Lower leg skin (tissue), 4 donors: ENCODE measurements around the gene SOX5. TPM values are rescaled to one million over a fixed set of nuclear protein-coding genes. Genes with fewer than 3 reads are reported as not detected.

ENCODE experiments used
- DNase-seq, 2 donors: peaks; one replicate each; pipeline ENCODE4 v3.0.0-alpha.2; 2019; ENCODE audit warnings: low spot score in 2 of 2
- H3K4me3 ChIP-seq: fragments of 200-600 bp; sonication (generic); 2 replicates; pipeline ENCODE4 v1.5.1; 2017; ENCODE audit warnings: mild to moderate bottlenecking, low read depth; ENCODE audit not compliant: poor library complexity, severe bottlenecking
- CTCF ChIP-seq, 3 donors: fragments of 450-650 bp; IDR thresholded peaks; one replicate each; pipeline ENCODE4 v1.5.1; 2016; ENCODE audit warnings: antibody characterized with exemption in 3 of 3, mild to moderate bottlenecking in 3 of 3, moderate library complexity in 2 of 3
- POLR2A ChIP-seq, 2 donors: fragments of 450-650 bp; IDR thresholded peaks; one replicate each; pipeline ENCODE4 v1.6.1; 2016 to 2017; ENCODE audit warnings: antibody characterized with exemption in 2 of 2, mild to moderate bottlenecking in 1 of 2, moderate library complexity in 1 of 2
- WGBS, 2 donors: methylation state at CpG; one replicate each; pipeline ENCODE4 v1.1.5; 2018; 5-methylcytosine and 5-hydroxymethylcytosine counted together
- intact Hi-C: fragments of 100-400 bp; cut with DNase I; formaldehyde crosslinking; loops from one replicate; pipeline ENCODE4 v1.15.0; 2023; ENCODE audit warnings: low total_unique reads
- total RNA-seq, 4 donors: library from RNA; depleted of rRNA; stranded (reverse); fragments of >200 nt; gene quantifications; one replicate each; pipeline ENCODE4 v1.1.0, GENCODE V29; 2016

Gene SOX5
- total RNA-seq, 4 donors from 2014 or later: 23.7 to 59.7 (median 33.6) TPM

GRCh38 chr12:23504641-23505399, 444.6 kb downstream of the SOX5 start:
- no peak for DNase-seq
- TF ChIP-seq CTCF (IDR thresholded peaks at IDR 0.05) (no peak), POLR2A (IDR thresholded peaks at IDR 0.05) (no peak)
- 44 to 58% methylated on average over 4 of the region's 4 CpGs for WGBS, 2 donors
- intact Hi-C loops: no loop called here
- H3K4me3 ChIP-seq: no peak overlapping the region

GRCh38 chr12:23504043-23504442, 445.4 kb downstream of the SOX5 start:
- TF ChIP-seq CTCF (IDR thresholded peaks at IDR 0.05) (no peak), POLR2A (IDR thresholded peaks at IDR 0.05) (no peak)
- no peak for DNase-seq
- intact Hi-C loops: no loop called here
- no peak overlapping the region for H3K4me3 ChIP-seq
- 52 to 72% methylated on average over 2 of the region's 2 CpGs for WGBS, 2 donors

GRCh38 chr12:23503544-23503943, 445.9 kb downstream of the SOX5 start:
- intact Hi-C loops: no loop called here
- no peak for DNase-seq
- WGBS, 2 donors: 83 to 84% methylated on average over 2 of the region's 2 CpGs
- TF ChIP-seq CTCF (IDR thresholded peaks at IDR 0.05): no peak
- no peak overlapping the region for H3K4me3 ChIP-seq

- intact Hi-C loops: no loop called here
- 84 to 89% methylated on average over 3 of the region's 3 CpGs for WGBS, 2 donors
- H3K4me3 ChIP-seq: no peak overlapping the region
- TF ChIP-seq CTCF (IDR thresholded peaks at IDR 0.05): no peak
- TF ChIP-seq POLR2A (IDR thresholded peaks at IDR 0.05): no peak
- no peak for DNase-seq
These were observed 447.2 kb downstream of the SOX5 start for GRCh38 chr12:23502259-23502658.

- WGBS, 2 donors: 74 to 78% methylated on average over 2 of the region's 2 CpGs
These were observed 454.0 kb downstream of the SOX5 start for GRCh38 chr12:23495472-23495871.

More at GRCh38 chr12:23495472-23495871, 454.0 kb downstream of the SOX5 start:
- TF ChIP-seq POLR2A (IDR thresholded peaks at IDR 0.05) (no peak), CTCF (IDR thresholded peaks at IDR 0.05) (no peak)
- H3K4me3 ChIP-seq: no peak overlapping the region
- no peak for DNase-seq
- intact Hi-C loops: no loop called here
